Lung (tissue), 12 donors: ENCODE results near the gene TNNI2. TPM values are rescaled to one million over a fixed set of nuclear protein-coding genes. Genes with fewer than 3 reads are reported as not detected.

Experiments used
- ATAC-seq: fragments of 200-7000 bp; cut with Tn5 transposase; one replicate; pipeline ENCODE4 v1.9.1; 2020; ENCODE audit warnings: moderate number of reproducible peaks; ENCODE audit not compliant: insufficient read depth, low FRiP score
- DNase-seq, 3 donors: peaks; one replicate each; pipeline ENCODE4 v3.0.0-alpha.2; 2013 to 2017
- H3K27ac ChIP-seq, 2 donors: one replicate each; pipeline ENCODE4 v1.5.1; 2013; ENCODE audit warnings: mild to moderate bottlenecking in 2 of 2, moderate library complexity in 2 of 2, control low read depth in 1 of 2, inconsistent platforms in 1 of 2, low read depth in 1 of 2, low read length in 1 of 2
- H3K27me3 ChIP-seq, 3 donors: one replicate each; pipeline ENCODE4 v1.5.1; 2013; ENCODE audit warnings: low read length in 2 of 3; ENCODE audit not compliant: control insufficient read depth in 3 of 3, insufficient read depth in 3 of 3
- H3K36me3 ChIP-seq, 4 donors: one replicate each; pipeline ENCODE4 v1.5.1; 2013; ENCODE audit warnings: low read length in 4 of 4, mild to moderate bottlenecking in 1 of 4, moderate library complexity in 1 of 4; ENCODE audit not compliant: control insufficient read depth in 4 of 4, insufficient read depth in 4 of 4
- H3K4me1 ChIP-seq, 5 donors: one replicate each; pipeline ENCODE4 v1.5.1; 2013; ENCODE audit warnings: low read length in 5 of 5, mild to moderate bottlenecking in 2 of 5, moderate library complexity in 1 of 5; ENCODE audit not compliant: control insufficient read depth in 5 of 5, insufficient read depth in 5 of 5
- H3K4me3 ChIP-seq: one replicate; pipeline ENCODE4 v1.5.1; 2013; ENCODE audit warnings: mild to moderate bottlenecking, control low read depth, moderate library complexity
- H3K9ac ChIP-seq, 2 donors: one replicate each; pipeline ENCODE4 v1.5.1; 2013; ENCODE audit warnings: low read length in 2 of 2, control low read depth in 1 of 2; ENCODE audit not compliant: insufficient read depth in 1 of 2
- H3K9me3 ChIP-seq, 4 donors: one replicate each; pipeline ENCODE4 v1.5.1; 2013; ENCODE audit warnings: low read length in 3 of 4, mild to moderate bottlenecking in 1 of 4, moderate library complexity in 1 of 4; ENCODE audit not compliant: control insufficient read depth in 4 of 4, insufficient read depth in 3 of 4
- CTCF ChIP-seq: IDR thresholded peaks from 2 replicates; pipeline ENCODE4 v1.5.1; 2012; ENCODE audit warnings: mild to moderate bottlenecking; ENCODE audit errors: control extremely low read depth, extremely low read depth
- WGBS, 2 donors: extraction: QIAGEN DNeasy Blood & Tissue Kit; methylation state at CpG; one replicate each; pipeline ENCODE4 v1.1.7; 2013; 5-methylcytosine and 5-hydroxymethylcytosine counted together
- polyA plus RNA-seq, 2 donors: library from polyadenylated mRNA; stranded (reverse); fragments of 200-250 nt; gene quantifications; one replicate each; pipeline ENCODE4 v1.2.1, GENCODE V29; 2013
- total RNA-seq, 2 donors: library from RNA; depleted of rRNA in 1 of 2; stranded (reverse); fragments of >200 nt in 1 of 2; gene quantifications; one replicate each; pipeline ENCODE4 v1.2.1, GENCODE V29; 2014 to 2021
- donor health status: control.
- donor health status: control.
- donor health status: Bipolar disorder and iron deficiency.
- donor health status: healthy.
- donor health status: DM: yes; HTN: yes; CAD: no.

TNNI2 gene
- total and polyA plus RNA-seq, 4 donors: 3.1 to 35.8 (median 12.2) TPM

- TF ChIP-seq CTCF: no peak
- no peak overlapping the region for H3K9ac ChIP-seq
- H3K36me3 ChIP-seq: no peaks in the 10 kb centered on the region
- ATAC-seq: no peak
- peak in 1 of 3 donors; percentile 8 for DNase-seq
- no peaks in the 10 kb centered on the region for H3K27me3 ChIP-seq
- H3K4me3 ChIP-seq: no peak overlapping the region
- WGBS, 2 donors: 91 to 95% methylated on average over 13 of the region's 13 CpGs
- no peaks in the 10 kb centered on the region for H3K9me3 ChIP-seq
- peaks cover 0 to 28% (median 10%) of the 10 kb centered on the region in 5 donors for H3K4me1 ChIP-seq
- peak overlapping the region in 1 of 2 donors; percentile 93 for H3K27ac ChIP-seq
Observed at GRCh38 chr11:1879342-1879940, 40.7 kb downstream of the TNNI2 start.

GRCh38 chr11:1879941-1880720, 41.4 kb downstream of the TNNI2 start:
- no peaks in the 10 kb centered on the region for H3K27me3 ChIP-seq
- ATAC-seq (no peak), DNase-seq (peak in 1 of 3 donors; percentile 14)
- no peaks in the 10 kb centered on the region for H3K9me3 ChIP-seq
- H3K36me3 ChIP-seq: no peaks in the 10 kb centered on the region
- peaks cover 0 to 28% (median 10%) of the 10 kb centered on the region in 5 donors for H3K4me1 ChIP-seq
- H3K27ac ChIP-seq: peak overlapping the region; percentile 43 to 93
- 81 to 83% methylated on average over 32 of the region's 32 CpGs for WGBS, 2 donors
- no peak overlapping the region for H3K4me3 ChIP-seq
- no peak overlapping the region for H3K9ac ChIP-seq
- no peak for TF ChIP-seq CTCF

- no peak for TF ChIP-seq CTCF
- Histone ChIP-seq H3K4me3 (no peak overlapping the region), H3K9ac (no peak overlapping the region), H3K27me3 (no peaks in the 10 kb centered on the region), H3K27ac (peak overlapping the region in 1 of 2 donors; percentile 93), H3K9me3 (no peaks in the 10 kb centered on the region), H3K4me1 (peaks cover 0 to 28% (median 10%) of the 10 kb centered on the region in 5 donors), H3K36me3 (no peaks in the 10 kb centered on the region)
- 85% methylated on average over 9 of the region's 9 CpGs for WGBS, 2 donors
- DNase-seq (peak in 1 of 3 donors; percentile 5), ATAC-seq (no peak)
Observed at GRCh38 chr11:1880746-1881441, 42.1 kb downstream of the TNNI2 start.
